HS-5 (cell line): Measurements from ENCODE around the gene AKR1B15.

Source experiments
- DNase-seq: peaks from one replicate; pipeline ENCODE4 v3.0.0-alpha.2; 2012; ENCODE audit warnings: low read depth

AKR1B15 gene

DNA sequence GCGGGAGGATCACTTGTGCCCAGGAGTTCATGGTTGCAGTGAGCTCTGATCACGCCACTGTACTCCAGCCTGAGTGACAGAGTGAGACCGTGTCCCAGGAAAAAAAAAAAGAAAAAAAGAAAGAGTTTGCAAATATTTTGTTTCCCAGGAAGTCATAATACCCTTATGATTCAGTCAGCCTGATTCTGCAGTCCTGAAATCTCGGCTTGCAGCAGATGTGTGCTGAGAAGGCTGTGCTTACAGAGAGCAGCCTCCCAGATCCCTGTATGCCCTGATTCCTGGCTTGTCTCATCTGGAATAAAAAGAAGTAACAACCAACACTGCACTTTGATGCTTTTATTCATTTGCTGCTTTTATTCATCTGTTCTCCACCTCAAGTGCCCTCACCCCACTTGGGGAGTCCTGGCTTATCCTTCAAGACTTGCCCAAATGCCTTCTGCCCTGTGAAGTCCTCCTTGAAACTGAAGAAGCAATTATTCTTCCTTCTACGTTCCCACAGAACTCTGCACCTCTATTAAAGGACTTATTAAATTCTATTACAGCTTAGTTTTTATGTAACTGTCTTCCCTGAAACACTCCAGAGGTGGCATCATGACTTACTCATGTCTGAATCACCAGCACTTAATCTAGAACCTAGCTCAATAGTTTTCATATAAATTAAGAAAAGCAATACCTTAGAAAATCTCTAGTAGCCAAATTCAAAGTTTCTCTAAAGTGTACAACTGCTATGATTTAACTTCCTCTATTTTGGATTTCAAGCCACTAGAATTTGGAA is 70.0 kb downstream of the AKR1B15 start:
- DNase-seq = no peak

DNA sequence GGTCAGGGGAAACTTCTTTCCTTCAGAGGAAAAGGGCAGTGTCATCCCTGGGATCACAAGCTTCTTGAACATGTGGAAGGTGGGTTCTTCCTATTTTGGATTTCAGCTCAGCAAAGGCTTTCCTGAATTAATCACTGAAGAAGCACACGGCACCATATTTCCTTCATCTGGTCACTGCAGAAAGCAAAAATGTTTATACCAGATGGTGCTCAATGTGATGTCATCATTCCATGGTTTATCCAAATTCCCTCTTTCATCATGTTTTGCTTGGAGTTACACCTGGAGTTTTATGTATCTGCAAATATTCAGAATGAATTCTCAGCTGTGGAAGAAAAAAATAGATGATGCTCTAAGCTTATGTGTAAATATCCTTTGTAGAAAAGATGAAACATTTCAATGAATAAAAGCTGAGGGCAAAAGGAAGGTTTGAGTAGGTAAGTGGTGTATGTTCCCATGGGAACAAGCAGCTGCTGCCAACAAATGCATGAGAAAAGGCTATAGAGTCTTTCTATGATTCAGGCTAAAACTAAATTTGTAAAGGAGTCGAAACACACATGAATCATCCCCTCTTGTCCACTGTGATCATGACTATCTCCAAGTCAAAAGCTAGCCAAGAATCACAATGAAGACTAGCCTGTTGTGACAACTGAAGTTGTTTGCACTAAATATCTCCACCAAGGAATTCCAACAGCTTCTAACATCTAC is 70.9 kb downstream of the AKR1B15 start:
- DNase-seq = peak; percentile 31

DNA sequence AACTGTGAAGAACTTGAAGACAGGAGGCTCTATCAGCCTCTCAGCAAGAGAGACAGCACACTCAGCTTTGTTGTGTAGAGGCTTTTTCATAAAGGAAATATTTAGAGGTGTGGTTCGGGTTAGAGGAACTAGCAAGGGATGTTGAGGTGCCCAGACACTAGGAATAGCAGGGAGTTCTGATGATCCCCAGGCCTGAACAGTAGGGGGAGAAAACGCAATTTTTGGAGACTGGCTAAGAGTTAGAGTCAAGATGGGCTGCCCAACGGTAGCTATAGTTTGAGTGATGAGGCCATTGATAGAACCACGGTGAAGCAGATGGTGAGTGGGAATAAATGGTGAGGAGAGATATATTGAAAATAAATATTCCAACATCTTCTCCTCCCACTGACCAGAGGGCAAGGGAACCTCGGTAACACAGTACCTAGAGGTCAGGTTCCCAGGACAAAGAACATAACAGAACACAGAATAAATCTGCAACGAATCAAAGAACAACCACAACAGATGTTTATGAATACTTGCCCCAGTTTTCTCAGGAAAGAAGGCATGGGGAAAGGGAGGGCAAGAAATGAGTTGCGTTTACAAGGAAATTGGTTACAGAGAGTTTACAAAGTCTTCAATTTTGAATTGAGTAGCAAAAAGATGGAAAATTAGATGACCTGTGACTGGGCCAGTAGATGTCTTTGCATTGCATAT is 73.5 kb downstream of the AKR1B15 start:
- DNase-seq = no peak

DNA sequence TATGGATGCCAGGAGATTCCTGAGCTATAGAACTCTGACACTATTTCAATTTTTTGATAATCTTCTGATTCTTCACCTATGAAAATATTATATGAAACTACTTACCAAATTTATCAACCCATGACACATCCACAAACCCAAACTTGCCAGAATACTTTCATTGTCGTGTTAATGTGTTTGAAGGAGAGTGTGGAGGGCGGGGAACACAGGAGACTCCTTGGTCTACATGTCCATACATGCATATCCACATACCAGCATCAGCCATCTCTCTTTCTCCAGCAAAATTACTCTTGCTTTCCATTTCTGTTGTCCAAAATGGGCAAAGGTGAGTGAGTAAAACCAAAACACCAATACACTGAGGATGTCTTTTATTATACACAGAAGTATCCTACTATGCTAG is 74.3 kb downstream of the AKR1B15 start:
- no peak for DNase-seq

GRCh38 chr7:134625550-134625949 is 76.6 kb downstream of the AKR1B15 start:
- DNase-seq = no peak

- no peak for DNase-seq
Observed at GRCh38 chr7:134627109-134627774, 78.3 kb downstream of the AKR1B15 start.

- DNase-seq = no peak
Observed at GRCh38 chr7:134627775-134628153, 78.9 kb downstream of the AKR1B15 start.

DNA sequence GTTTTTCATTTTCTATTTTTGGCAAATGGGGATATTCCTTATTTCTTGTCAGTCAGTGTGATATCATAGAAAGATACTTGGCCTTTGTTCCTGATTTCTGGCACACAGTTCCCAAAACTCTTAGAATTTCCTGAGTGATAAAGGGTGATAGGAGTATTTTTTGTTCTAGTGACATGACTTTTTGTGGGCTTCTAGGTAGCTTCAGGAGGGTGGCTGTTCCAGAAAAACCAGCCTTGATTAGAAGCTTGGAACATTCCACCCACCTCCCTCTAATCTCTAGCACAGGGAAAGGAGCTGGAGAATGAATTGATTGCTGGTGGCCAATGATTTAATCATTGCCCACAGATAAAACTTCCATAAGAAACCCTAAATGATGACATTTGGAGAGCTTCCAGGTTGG is 80.5 kb downstream of the AKR1B15 start:
- no peak for DNase-seq
